Loucy (cell line): ENCODE results near the gene ZFP42.

Source experiments
- H2AFZ ChIP-seq: fragments of 200-600 bp; sonication (generic); 2 replicates; pipeline ENCODE4 v1.6.0; 2016; ENCODE audit warnings: antibody characterized with exemption, mild to moderate bottlenecking, low read length, moderate library complexity
- H3F3A ChIP-seq: fragments of 200-600 bp; 2 replicates; pipeline ENCODE4 v1.6.0; 2016; ENCODE audit warnings: antibody characterized with exemption, low read depth, mild to moderate bottlenecking
- H3K27me3 ChIP-seq: fragments of 200-600 bp; sonication (generic); 2 replicates; pipeline ENCODE4 v1.6.1; 2014; ENCODE audit warnings: low read length, mild to moderate bottlenecking; ENCODE audit not compliant: insufficient read depth, poor library complexity, severe bottlenecking
- H3K36me3 ChIP-seq: fragments of 200-600 bp; sonication (generic); 2 replicates; pipeline ENCODE4 v1.6.1; 2016; ENCODE audit warnings: low read length; ENCODE audit not compliant: insufficient read depth
- H3K4me1 ChIP-seq: fragments of 200-600 bp; sonication (generic); 2 replicates; pipeline ENCODE4 v1.5.1; 2014; ENCODE audit warnings: low read length, mild to moderate bottlenecking; ENCODE audit not compliant: insufficient read depth, poor library complexity, severe bottlenecking
- H3K4me2 ChIP-seq: fragments of 200-600 bp; sonication (generic); 2 replicates; pipeline ENCODE4 v1.6.0; 2014; ENCODE audit warnings: antibody characterized with exemption, low read length, low read depth, mild to moderate bottlenecking; ENCODE audit not compliant: poor library complexity, severe bottlenecking
- H3K4me3 ChIP-seq: fragments of 200-600 bp; sonication (generic); 2 replicates; pipeline ENCODE4 v1.5.1; 2014; ENCODE audit warnings: low read length, mild to moderate bottlenecking, mixed read lengths; ENCODE audit not compliant: poor library complexity, severe bottlenecking
- H3K79me2 ChIP-seq: fragments of 200-600 bp; sonication (generic); 2 replicates; pipeline ENCODE4 v1.6.1; 2014; ENCODE audit warnings: low read length; ENCODE audit not compliant: insufficient read depth
- H3K9ac ChIP-seq: fragments of 200-600 bp; sonication (generic); 2 replicates; pipeline ENCODE4 v1.6.0; 2014; ENCODE audit warnings: mild to moderate bottlenecking, low read depth, low read length, moderate library complexity; ENCODE audit not compliant: poor library complexity, severe bottlenecking
- H3K9me2 ChIP-seq: fragments of 200-600 bp; sonication (generic); replicated peaks from 2 replicates; pipeline ENCODE4 v1.6.1; 2016; ENCODE audit warnings: low read depth, low read length, mixed read lengths
- H3K9me3 ChIP-seq: fragments of 200-600 bp; sonication (generic); 2 replicates; pipeline ENCODE4 v1.6.1; 2014; ENCODE audit warnings: mild to moderate bottlenecking, antibody characterized with exemption, low read length, low read depth; ENCODE audit not compliant: insufficient read depth
- H4K20me1 ChIP-seq: fragments of 200-600 bp; sonication (generic); 2 replicates; pipeline ENCODE4 v1.6.0; 2014; ENCODE audit warnings: antibody characterized with exemption, low read length, mild to moderate bottlenecking; ENCODE audit not compliant: insufficient read depth, poor library complexity, severe bottlenecking
- CTCF ChIP-seq: fragments of 200-600 bp; sonication (generic); conservative IDR thresholded peaks from 2 replicates; pipeline ENCODE4 v1.5.1; 2014; ENCODE audit warnings: mild to moderate bottlenecking, antibody characterized with exemption, low read length
- EZH2phosphoT487 ChIP-seq: fragments of 200-600 bp; IDR thresholded peaks from 2 replicates; pipeline ENCODE4 v1.6.1; 2018; ENCODE audit warnings: antibody characterized with exemption, mild to moderate bottlenecking, moderate library complexity, borderline replicate concordance

ZFP42 gene

DNA sequence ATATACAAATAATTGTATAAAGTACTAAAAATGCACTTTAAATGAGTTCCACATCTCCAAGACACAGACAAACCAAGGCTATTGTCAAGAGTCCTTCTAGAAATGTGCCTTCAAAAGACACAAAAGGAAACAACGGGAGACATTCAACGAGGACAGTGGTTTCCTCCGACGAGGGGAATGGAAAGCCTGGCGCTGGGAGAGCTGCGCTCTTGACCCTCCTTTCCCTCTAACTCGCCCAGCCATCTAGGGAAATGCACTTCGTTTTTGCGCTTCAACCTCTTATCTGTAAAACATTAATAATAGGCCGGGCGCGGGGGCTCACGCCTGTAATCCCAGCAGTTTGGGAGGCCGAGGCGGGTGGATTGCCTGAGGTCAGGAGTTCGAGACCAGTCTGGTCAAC is 37.0 kb downstream of the ZFP42 start:
- H3K4me3 ChIP-seq, result no peak overlapping the region
- H3K9me3 ChIP-seq, result peaks cover 12% of the 10 kb centered on the region; the same call in 1 of the 2 replicates
- no peak overlapping the region for H3K9ac ChIP-seq
- no peaks in the 10 kb centered on the region for H3K36me3 ChIP-seq
- no peaks in the 10 kb centered on the region for H3K27me3 ChIP-seq
- no peak overlapping the region for H2AFZ ChIP-seq
- no peaks in the 10 kb centered on the region for H3K9me2 ChIP-seq
- no peaks in the 10 kb centered on the region for H3K79me2 ChIP-seq
- H3K4me2 ChIP-seq, result no peak overlapping the region
- no peaks in the 10 kb centered on the region for H4K20me1 ChIP-seq
- no peaks in the 10 kb centered on the region for H3F3A ChIP-seq
- TF ChIP-seq CTCF (no peak), EZH2phosphoT487 (no peak)
- no peaks in the 10 kb centered on the region for H3K4me1 ChIP-seq

DNA sequence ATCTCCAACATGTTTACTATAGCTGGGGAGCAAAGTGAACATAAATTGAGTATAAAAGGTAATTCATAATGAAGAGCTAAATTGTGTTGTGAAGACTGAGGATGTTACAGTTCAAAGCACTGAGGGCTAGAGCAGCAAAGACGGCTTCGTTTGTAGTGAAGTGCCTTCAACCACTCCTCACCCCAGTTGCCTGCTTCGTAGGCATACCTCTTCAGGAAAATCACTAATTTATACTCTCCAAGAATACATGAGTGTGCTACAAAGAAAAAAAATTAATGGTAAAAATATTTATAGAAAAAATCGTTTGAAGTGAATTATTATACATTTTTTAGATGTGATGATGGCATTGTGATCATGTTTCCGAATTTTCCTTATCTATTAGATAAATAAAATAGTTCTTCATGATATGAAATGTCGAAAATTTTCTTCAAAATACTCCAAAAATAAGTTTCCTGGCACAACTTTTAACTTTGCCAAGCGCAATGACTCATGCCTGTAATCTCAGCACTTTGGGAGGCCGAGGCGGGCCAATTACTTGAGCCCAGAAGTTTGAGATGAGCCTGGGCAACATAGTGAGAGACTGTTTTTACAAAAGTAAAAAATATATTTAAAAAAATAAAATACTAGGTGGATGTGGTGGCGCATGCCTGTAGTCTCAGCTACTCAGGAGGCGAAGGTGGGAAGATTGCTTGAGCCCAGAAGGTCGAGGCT is 41.6 kb downstream of the ZFP42 start:
- no peaks in the 10 kb centered on the region for H3K79me2 ChIP-seq
- TF ChIP-seq CTCF, result no peak
- no peak for TF ChIP-seq EZH2phosphoT487
- no peak overlapping the region for H3K4me2 ChIP-seq
- no peaks in the 10 kb centered on the region for H3K27me3 ChIP-seq
- no peaks in the 10 kb centered on the region for H3K9me2 ChIP-seq
- H3K4me1 ChIP-seq, result no peaks in the 10 kb centered on the region
- no peaks in the 10 kb centered on the region for H3F3A ChIP-seq
- no peak overlapping the region for H2AFZ ChIP-seq
- no peak overlapping the region for H3K4me3 ChIP-seq
- H4K20me1 ChIP-seq, result no peaks in the 10 kb centered on the region
- peaks cover 5% of the 10 kb centered on the region; the same call in 1 of the 2 replicates for H3K9me3 ChIP-seq
- no peaks in the 10 kb centered on the region for H3K36me3 ChIP-seq
- H3K9ac ChIP-seq, result no peak overlapping the region

DNA sequence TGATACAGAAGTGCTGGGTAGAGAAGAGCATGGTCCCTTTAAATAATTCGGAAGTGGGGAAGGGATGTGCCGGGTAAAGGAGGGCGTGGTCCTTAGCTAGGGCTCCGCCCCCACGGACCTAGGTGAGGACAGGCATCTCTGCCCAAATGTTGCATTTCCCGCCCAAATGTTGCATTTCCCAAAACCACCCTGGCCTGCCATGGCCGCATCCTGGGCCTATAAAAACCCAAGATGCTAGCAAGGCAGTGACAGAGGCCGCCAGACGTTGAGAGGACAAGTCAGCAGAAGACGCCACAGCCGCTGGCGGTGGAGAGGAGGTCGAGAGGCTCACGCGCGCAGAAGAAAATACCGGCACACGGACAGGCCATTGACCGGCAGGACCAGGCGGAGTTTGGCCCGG is 46.1 kb downstream of the ZFP42 start:
- Histone ChIP-seq H3K9ac (no peak overlapping the region), H2AFZ (no peak overlapping the region), H3K9me2 (no peaks in the 10 kb centered on the region), H3K27me3 (no peaks in the 10 kb centered on the region), H3K36me3 (no peaks in the 10 kb centered on the region), H3K9me3 (no peaks in the 10 kb centered on the region; the same call in 1 of the 2 replicates), H3K4me3 (no peak overlapping the region), H3K4me2 (no peak overlapping the region), H3K79me2 (no peaks in the 10 kb centered on the region), H3K4me1 (no peaks in the 10 kb centered on the region), H3F3A (no peaks in the 10 kb centered on the region), H4K20me1 (no peaks in the 10 kb centered on the region)
- no peak for TF ChIP-seq CTCF
- no peak for TF ChIP-seq EZH2phosphoT487
